ENCODE measurements around the gene RAB10.

GRCh38 chr2:25989154-25989553, 44.7 kb upstream of the RAB10 start:
- TF ChIP-seq SIN3A (IDR thresholded peaks at IDR 0.05; ENCODE audit: borderline replicate concordance, low read depth, low read length): no peak
- no peak for TF ChIP-seq EP300 (IDR thresholded peaks at IDR 0.05; ENCODE audit: low read depth in 2 of 2, low read length in 2 of 2)
- TF ChIP-seq EP300 (CRISPR knock-in tag; IDR thresholded peaks at IDR 0.05; ENCODE audit: borderline replicate concordance): no peak
- no peak for TF ChIP-seq EZH2 (conservative IDR thresholded peaks at IDR 0.05; ENCODE audit: low read depth, low read length)
- no peak for TF ChIP-seq SIX1 (CRISPR knock-in tag; IDR thresholded peaks at IDR 0.05; ENCODE audit: borderline replicate concordance)
- TF ChIP-seq HNF4G (IDR thresholded peaks at IDR 0.05; ENCODE audit: borderline replicate concordance, low read depth, low read length): no peak
- TF ChIP-seq HNF4G (CRISPR knock-in tag; IDR thresholded peaks at IDR 0.05; ENCODE audit: borderline replicate concordance, low read depth): no peak
- TF ChIP-seq ATF3 (CRISPR knock-in tag; IDR thresholded peaks at IDR 0.05): no peak
- TF ChIP-seq SAP130 (CRISPR knock-in tag; IDR thresholded peaks at IDR 0.05; ENCODE audit: low read depth): no peak
- no peak for TF ChIP-seq CTCF (CRISPR knock-in tag; IDR thresholded peaks at IDR 0.05)
- no peak for TF ChIP-seq USF2 (IDR thresholded peaks at IDR 0.05; ENCODE audit: low read depth, low read length)
- TF ChIP-seq USF2 (CRISPR knock-in tag; IDR thresholded peaks at IDR 0.05; ENCODE audit: borderline replicate concordance): no peak
- no peak for TF ChIP-seq TARDBP (CRISPR knock-in tag; IDR thresholded peaks at IDR 0.05)
- no peak for TF ChIP-seq DNMT3B (CRISPR knock-in tag; conservative IDR thresholded peaks at IDR 0.05)
- 0 out of 2 replicates have a peak, but pooled peaks have one; percentile 16 for TF ChIP-seq GABPB1 (CRISPR knock-in tag; IDR thresholded peaks at IDR 0.05)

Data from HepG2 (cell line).